Smooth muscle cell (in vitro differentiated cells): ENCODE data around the gene ZNF467. TPM values are rescaled to one million over a fixed set of nuclear protein-coding genes. Genes with fewer than 3 reads are reported as not detected.

Experiments
- DNase-seq: peaks from one replicate; lab custom pipeline; 2025; ENCODE audit not compliant: unreplicated experiment; lab: John Stamatoyannopoulos, UW
- H2AFZ ChIP-seq: fragments of 200-600 bp; sonication (generic); 2 replicates; pipeline ENCODE4 v1.6.0; 2016; ENCODE audit warnings: antibody characterized with exemption, low read depth, mild to moderate bottlenecking
- H3F3A ChIP-seq: fragments of 200-600 bp; sonication (generic); 2 replicates; pipeline ENCODE4 v1.6.0; 2017; ENCODE audit warnings: antibody characterized with exemption, low read depth
- H3K27ac ChIP-seq: fragments of 200-600 bp; sonication (generic); 2 replicates; pipeline ENCODE4 v1.5.1; 2016; ENCODE audit warnings: low read depth, mild to moderate bottlenecking
- H3K27me3 ChIP-seq: fragments of 200-600 bp; sonication (generic); 2 replicates; pipeline ENCODE4 v1.6.1; 2016; ENCODE audit warnings: low read depth, mild to moderate bottlenecking
- H3K36me3 ChIP-seq: fragments of 200-600 bp; sonication (generic); 2 replicates; pipeline ENCODE4 v1.5.1; 2016; ENCODE audit warnings: low read depth
- H3K4me1 ChIP-seq: fragments of 200-600 bp; sonication (generic); 2 replicates; pipeline ENCODE4 v1.5.1; 2016; ENCODE audit warnings: low read depth
- H3K4me2 ChIP-seq: fragments of 200-600 bp; sonication (generic); 2 replicates; pipeline ENCODE4 v1.6.0; 2016; ENCODE audit warnings: mild to moderate bottlenecking
- H3K4me3 ChIP-seq: fragments of 200-600 bp; sonication (generic); 2 replicates; pipeline ENCODE4 v1.5.1; 2016; ENCODE audit warnings: mild to moderate bottlenecking
- H3K79me2 ChIP-seq: fragments of 200-600 bp; sonication (generic); 2 replicates; pipeline ENCODE4 v1.6.0; 2016; ENCODE audit warnings: low read depth, mild to moderate bottlenecking
- H3K9ac ChIP-seq: fragments of 200-600 bp; sonication (generic); 2 replicates; pipeline ENCODE4 v1.6.0; 2016; ENCODE audit warnings: low read depth
- H3K9me3 ChIP-seq: fragments of 200-600 bp; sonication (generic); replicated peaks from 2 replicates; pipeline ENCODE4 v1.5.1; 2016; ENCODE audit warnings: low read depth
- H4K20me1 ChIP-seq: fragments of 200-600 bp; sonication (generic); 2 replicates; pipeline ENCODE4 v1.6.0; 2016; ENCODE audit warnings: low read depth
- CTCF ChIP-seq: fragments of 200-600 bp; sonication (generic); IDR thresholded peaks from 2 replicates; pipeline ENCODE4 v1.5.1; 2017; ENCODE audit warnings: borderline replicate concordance, mild to moderate bottlenecking, antibody characterized with exemption; ENCODE audit not compliant: insufficient read depth, poor library complexity, severe bottlenecking
- WGBS: methylation state at CpG from one replicate; pipeline ENCODE4 v1.1.7; 2016; ENCODE audit warnings: low lambda C conversion rate; 5-methylcytosine and 5-hydroxymethylcytosine counted together
- polyA plus RNA-seq: library from polyadenylated mRNA; unstranded; fragments of >200 nt; fragmentation: Nextera tagmentation; extraction: Ambion mirVana; gene quantifications from 2 replicates; pipeline ENCODE4 v1.2.1, GENCODE V29; 2016
- total RNA-seq: library from RNA; depleted of rRNA; stranded (reverse); fragments of >200 nt; gene quantifications from 2 replicates; pipeline ENCODE4 v1.2.3, GENCODE V29; 2014

The ZNF467 gene
- total and polyA plus RNA-seq, 2 experiments from 2014 or later, result 2.0 to 8.2 TPM

DNA sequence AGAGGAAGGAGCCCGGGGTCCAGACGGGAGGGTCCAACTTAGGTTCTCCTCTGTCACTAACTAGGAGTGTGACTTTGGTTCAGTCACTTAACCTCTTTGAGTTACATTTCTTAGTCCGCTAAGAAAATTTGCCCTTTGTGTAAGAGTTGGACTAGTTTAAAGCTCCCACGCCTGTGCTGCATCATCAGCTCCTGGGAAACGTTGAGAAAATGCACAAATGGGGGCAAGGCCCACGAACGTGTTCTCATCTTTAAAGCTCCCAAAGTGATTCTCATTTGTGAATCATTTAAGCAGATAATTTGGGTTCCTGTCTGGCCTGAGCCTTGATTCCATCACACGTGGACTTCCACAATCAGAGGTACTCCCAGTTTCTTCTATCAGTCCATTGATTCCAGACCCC is 6.3 kb downstream of the ZNF467 start:
- H3K4me3 ChIP-seq, result no peak overlapping the region
- peaks cover 24% of the 10 kb centered on the region for H3K4me1 ChIP-seq
- H3F3A ChIP-seq, result no peaks in the 10 kb centered on the region
- H3K27ac ChIP-seq, result no peak overlapping the region
- H2AFZ ChIP-seq, result no peak overlapping the region
- H3K9ac ChIP-seq, result no peak overlapping the region
- H3K9me3 ChIP-seq, result no peaks in the 10 kb centered on the region
- peaks cover 77% of the 10 kb centered on the region for H3K27me3 ChIP-seq
- H3K36me3 ChIP-seq, result no peaks in the 10 kb centered on the region
- WGBS, result 88% methylated on average over 8 of the region's 8 CpGs
- no peak for DNase-seq
- peaks cover 5% of the 10 kb centered on the region for H4K20me1 ChIP-seq
- H3K79me2 ChIP-seq, result no peaks in the 10 kb centered on the region
- no peak overlapping the region for H3K4me2 ChIP-seq
- TF ChIP-seq CTCF, result no peak

DNA sequence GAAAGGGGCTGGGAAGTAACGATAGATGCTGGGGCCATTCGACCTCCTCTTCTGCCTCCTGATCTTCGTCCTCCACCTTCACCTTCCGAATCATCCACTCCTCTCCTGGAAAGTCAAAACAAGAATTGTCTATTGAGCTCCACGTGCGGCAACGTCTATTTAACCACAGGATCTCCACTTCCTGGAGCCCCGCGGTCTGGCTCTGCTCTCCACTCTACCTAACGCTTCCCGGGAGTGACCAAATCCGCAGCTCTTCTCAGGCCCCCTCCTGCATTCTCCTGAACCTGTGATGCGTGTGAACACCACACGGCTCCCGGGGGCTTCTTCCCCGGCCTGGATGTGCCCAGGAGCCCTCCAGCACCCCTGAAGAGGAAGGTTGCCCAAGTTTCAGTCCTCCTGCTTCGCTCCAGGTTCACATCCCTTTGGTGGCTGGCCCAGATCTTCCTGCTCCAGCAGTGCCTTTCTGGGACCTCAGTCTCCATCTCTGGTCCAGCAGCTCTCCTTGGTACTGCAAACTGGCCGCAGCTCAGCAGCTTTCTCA is 7.2 kb downstream of the ZNF467 start:
- peak overlapping the region; percentile 74 for H3K4me2 ChIP-seq
- TF ChIP-seq CTCF, result no peak
- peaks cover 5% of the 10 kb centered on the region for H4K20me1 ChIP-seq
- no peak overlapping the region for H2AFZ ChIP-seq
- H3K9me3 ChIP-seq, result no peaks in the 10 kb centered on the region
- DNase-seq, result no peak
- no peaks in the 10 kb centered on the region for H3K79me2 ChIP-seq
- H3K27ac ChIP-seq, result no peak overlapping the region
- 33% methylated on average over 18 of the region's 18 CpGs for WGBS
- H3K27me3 ChIP-seq, result peaks cover 85% of the 10 kb centered on the region
- no peak overlapping the region for H3K9ac ChIP-seq
- H3F3A ChIP-seq, result no peaks in the 10 kb centered on the region
- H3K4me3 ChIP-seq, result no peak overlapping the region
- no peaks in the 10 kb centered on the region for H3K36me3 ChIP-seq
- H3K4me1 ChIP-seq, result peaks cover 22% of the 10 kb centered on the region

GRCh38 chr7:149765399-149766121 is 7.8 kb downstream of the ZNF467 start:
- peak overlapping the region; percentile 8 for H3K4me3 ChIP-seq
- 10% methylated on average over 46 of the region's 76 CpGs for WGBS

More at GRCh38 chr7:149765399-149766121, 7.8 kb downstream of the ZNF467 start:
- H3K9ac ChIP-seq, result no peak overlapping the region
- H3K27ac ChIP-seq, result no peak overlapping the region
- no peak for DNase-seq
- H3K36me3 ChIP-seq, result no peaks in the 10 kb centered on the region
- H3K27me3 ChIP-seq, result peaks cover 91% of the 10 kb centered on the region
- peaks cover 5% of the 10 kb centered on the region for H4K20me1 ChIP-seq
- H3K4me2 ChIP-seq, result peak overlapping the region; percentile 74
- H3K9me3 ChIP-seq, result no peaks in the 10 kb centered on the region
- H3K4me1 ChIP-seq, result peaks cover 17% of the 10 kb centered on the region
- TF ChIP-seq CTCF, result no peak
- no peaks in the 10 kb centered on the region for H3K79me2 ChIP-seq
- H2AFZ ChIP-seq, result no peak overlapping the region
- no peaks in the 10 kb centered on the region for H3F3A ChIP-seq
